ENCODE data around the gene MT1A. TPM values are rescaled to one million over a fixed set of nuclear protein-coding genes. Genes with fewer than 3 reads are reported as not detected.
A peak's percentile ranks its signal among the peaks of the same experiment; 100 is the strongest.

MT1A gene
- total and polyA plus RNA-seq, 12 donors: 0.71 to 102 (median 3.0) TPM; not detected in 2

DNA sequence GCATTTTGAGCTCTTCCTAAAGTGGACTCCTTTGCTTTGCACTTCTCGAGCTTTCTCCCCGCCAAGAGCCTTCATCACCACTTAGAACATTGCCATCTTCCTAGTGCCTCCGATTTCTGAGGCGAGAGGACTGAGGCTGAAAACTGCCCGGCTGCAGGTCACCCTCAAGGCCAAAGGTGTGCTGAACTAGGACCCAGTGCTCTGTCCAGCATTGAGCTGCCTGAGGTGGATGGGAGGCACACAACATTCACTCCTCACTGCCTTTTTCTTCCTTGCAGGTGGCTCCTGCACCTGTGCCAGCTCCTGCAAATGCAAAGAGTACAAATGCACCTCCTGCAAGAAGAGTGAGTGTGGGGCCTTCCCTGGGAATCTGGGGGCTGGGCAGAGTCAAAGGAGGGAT is 5.4 kb downstream of the MT1A start:
- H3K36me3 ChIP-seq: no peaks in the 10 kb centered on the region
- 43 to 51% methylated on average over 5 of the region's 5 CpGs for WGBS, 2 donors
- TF ChIP-seq, protein P1, sequence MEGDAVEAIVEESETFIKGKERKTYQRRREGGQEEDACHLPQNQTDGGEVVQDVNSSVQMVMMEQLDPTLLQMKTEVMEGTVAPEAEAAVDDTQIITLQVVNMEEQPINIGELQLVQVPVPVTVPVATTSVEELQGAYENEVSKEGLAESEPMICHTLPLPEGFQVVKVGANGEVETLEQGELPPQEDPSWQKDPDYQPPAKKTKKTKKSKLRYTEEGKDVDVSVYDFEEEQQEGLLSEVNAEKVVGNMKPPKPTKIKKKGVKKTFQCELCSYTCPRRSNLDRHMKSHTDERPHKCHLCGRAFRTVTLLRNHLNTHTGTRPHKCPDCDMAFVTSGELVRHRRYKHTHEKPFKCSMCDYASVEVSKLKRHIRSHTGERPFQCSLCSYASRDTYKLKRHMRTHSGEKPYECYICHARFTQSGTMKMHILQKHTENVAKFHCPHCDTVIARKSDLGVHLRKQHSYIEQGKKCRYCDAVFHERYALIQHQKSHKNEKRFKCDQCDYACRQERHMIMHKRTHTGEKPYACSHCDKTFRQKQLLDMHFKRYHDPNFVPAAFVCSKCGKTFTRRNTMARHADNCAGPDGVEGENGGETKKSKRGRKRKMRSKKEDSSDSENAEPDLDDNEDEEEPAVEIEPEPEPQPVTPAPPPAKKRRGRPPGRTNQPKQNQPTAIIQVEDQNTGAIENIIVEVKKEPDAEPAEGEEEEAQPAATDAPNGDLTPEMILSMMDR (IDR thresholded peaks at IDR 0.05): no peak
- no peaks in the 10 kb centered on the region for H3K9me3 ChIP-seq
- H3K4me1 ChIP-seq: peaks cover 0 to 25% (median 14%) of the 10 kb centered on the region in 9 donors
- H3K27ac ChIP-seq: no peak overlapping the region
- intact Hi-C loops (cut with DNase I): loop anchor here in 5 of 10 donors (5.0 kb wide), 2 partner anchors 37 to 38 kb away; partner anchors contain the start of genes MT2A (in 4 of the 5) and MT1X (in 1 of the 5)
- peaks cover 0 to 95% (median 49%) of the 10 kb centered on the region in 7 donors for H3K27me3 ChIP-seq
- peak overlapping the region in 8 of 10 donors; percentile 11 to 49 (median 42) for H3K4me3 ChIP-seq
- ATAC-seq (no peak), DNase-seq (no peak)

DNA sequence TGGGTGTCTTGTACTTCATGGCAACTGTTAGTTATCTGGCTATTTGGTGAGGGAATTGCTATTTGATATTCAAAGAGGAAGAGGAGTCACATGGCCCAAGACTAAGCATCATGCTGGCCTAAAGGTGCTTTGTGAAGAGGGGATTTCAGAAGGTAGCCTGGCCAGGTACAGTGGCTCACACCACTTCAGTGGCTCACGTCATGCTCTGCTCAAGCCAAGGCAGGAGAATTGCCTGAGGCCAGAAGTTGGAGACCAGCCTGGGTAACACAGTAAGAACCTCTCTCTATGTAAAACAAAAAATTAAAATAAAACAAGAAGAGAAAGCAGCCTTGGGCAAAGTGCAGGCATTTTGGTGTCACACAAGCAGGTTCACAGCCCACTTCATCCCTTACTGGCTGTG is 6.8 kb downstream of the MT1A start:
- no peak for DNase-seq
- intact Hi-C loops (cut with DNase I): loop anchor here in 1 of 10 donors (5.0 kb wide), 1 partner anchor 43 kb away; no protein-coding TSS in a partner anchor
- H3K9me3 ChIP-seq: no peaks in the 10 kb centered on the region
- 85 to 89% methylated on average over 1 of the region's 1 CpG for WGBS, 2 donors
- TF ChIP-seq, protein P1 (IDR thresholded peaks at IDR 0.05): no peak
- H3K4me3 ChIP-seq: no peak overlapping the region
- no peaks in the 10 kb centered on the region for H3K36me3 ChIP-seq
- ATAC-seq: no peak
- peaks cover 0 to 20% (median 11%) of the 10 kb centered on the region in 9 donors for H3K4me1 ChIP-seq
- no peak overlapping the region for H3K27ac ChIP-seq
- H3K27me3 ChIP-seq: peaks cover 0 to 85% (median 59%) of the 10 kb centered on the region in 7 donors

DNA sequence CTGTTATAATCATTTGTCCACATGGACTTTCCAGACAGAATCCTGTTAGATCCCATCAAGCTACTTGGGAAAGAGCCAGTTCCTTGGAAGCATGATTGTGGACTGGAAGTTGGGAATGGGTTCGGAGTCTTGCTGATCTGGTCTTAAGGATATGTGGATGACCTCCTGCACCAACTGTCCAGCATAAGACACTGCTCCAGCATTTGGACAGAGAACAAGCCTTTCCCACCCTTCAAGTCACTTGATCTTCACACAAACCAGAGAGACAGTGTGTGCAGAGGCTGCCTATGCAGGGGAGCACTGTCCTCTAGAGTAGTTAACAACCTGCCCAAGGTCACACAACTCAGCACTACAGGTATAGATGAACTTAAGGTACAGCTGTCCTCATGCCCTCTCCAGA is 7.4 kb downstream of the MT1A start:
- Histone ChIP-seq H3K4me1 (peaks cover 0 to 20% (median 11%) of the 10 kb centered on the region in 9 donors), H3K9me3 (no peaks in the 10 kb centered on the region), H3K36me3 (no peaks in the 10 kb centered on the region), H3K27ac (no peak overlapping the region), H3K4me3 (no peak overlapping the region), H3K27me3 (peaks cover 0 to 79% (median 59%) of the 10 kb centered on the region in 7 donors)
- no peak for DNase-seq
- TF ChIP-seq, protein P1 (IDR thresholded peaks at IDR 0.05): no peak
- 0% methylated on average over 1 of the region's 1 CpG for WGBS, 2 donors
- intact Hi-C loops (cut with DNase I): loop anchor here in 1 of 10 donors (5.0 kb wide), 1 partner anchor 44 kb away; no protein-coding TSS in a partner anchor
- ATAC-seq: no peak

DNA sequence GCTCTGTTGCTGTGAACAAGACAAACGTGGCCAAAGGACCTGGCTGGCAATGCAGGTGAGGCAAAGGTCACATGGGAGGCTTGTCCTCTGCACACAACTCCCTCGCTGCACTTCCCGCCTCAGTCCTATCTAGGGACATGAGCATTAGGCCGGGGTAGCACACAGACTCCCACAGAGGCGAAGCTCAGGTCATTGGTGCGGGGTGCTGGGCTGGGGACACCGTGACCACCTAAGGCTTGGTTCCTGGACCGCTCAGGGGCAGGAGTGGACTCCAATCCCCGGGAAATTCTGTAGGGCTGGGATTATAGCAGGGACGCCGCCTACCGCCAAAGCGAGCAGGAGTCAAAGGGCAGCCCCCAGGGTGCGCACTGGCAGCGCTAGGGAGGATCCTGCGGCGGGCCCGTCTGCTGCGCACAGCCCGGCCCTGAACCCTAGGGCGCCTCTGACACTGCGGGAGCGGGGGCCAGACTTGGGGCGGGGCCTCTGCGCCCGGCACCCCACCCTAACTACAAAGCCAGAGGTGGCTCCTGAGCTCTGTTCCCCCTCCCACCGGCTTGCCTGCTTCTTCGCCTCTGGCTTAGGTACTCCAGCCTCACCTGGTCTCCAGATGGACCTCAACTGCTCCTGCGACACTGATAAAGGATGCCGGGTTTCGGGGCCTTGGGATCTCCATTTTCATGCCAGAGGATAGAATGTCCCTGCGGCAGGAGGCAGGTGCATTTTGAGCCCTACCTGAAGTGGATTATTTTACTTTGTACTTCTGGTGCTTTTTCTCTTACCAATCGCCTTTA is 9.4 kb downstream of the MT1A start:
- TF ChIP-seq, protein P1 (IDR thresholded peaks at IDR 0.05): no peak
- no peaks in the 10 kb centered on the region for H3K9me3 ChIP-seq
- H3K4me1 ChIP-seq: peaks cover 0 to 15% (median 11%) of the 10 kb centered on the region in 9 donors
- ATAC-seq (no peak), DNase-seq (no peak)
- WGBS, 2 donors: 36 to 37% methylated on average over 33 of the region's 33 CpGs
- no peak overlapping the region for H3K27ac ChIP-seq
- intact Hi-C loops (cut with DNase I): loop anchor here in 1 of 10 donors (5.0 kb wide), 1 partner anchor 46 kb away; no protein-coding TSS in a partner anchor
- no peaks in the 10 kb centered on the region for H3K36me3 ChIP-seq
- H3K27me3 ChIP-seq: peaks cover 0 to 76% (median 56%) of the 10 kb centered on the region in 7 donors
- no peak overlapping the region for H3K4me3 ChIP-seq
